Activated naive CD4-positive, alpha-beta T cell treated with anti-CD3 and anti-CD28 coated beads, Interleukin-2, amount 50 U/mL, for 24 hours (primary cell): ENCODE measurements around the gene CLEC2B.
A peak's percentile ranks its signal among the peaks of the same experiment; 100 is the strongest.

Experiments
- H3K27ac Mint-ChIP-seq: one replicate; pipeline ENCODE4 v1.8.0; 2021; ENCODE audit warnings: mild to moderate bottlenecking, mixed read lengths
- H3K27me3 Mint-ChIP-seq: one replicate; pipeline ENCODE4 v1.8.0; 2021; ENCODE audit warnings: mixed read lengths
- H3K36me3 Mint-ChIP-seq: one replicate; pipeline ENCODE4 v1.8.0; 2021; ENCODE audit warnings: mixed read lengths
- H3K4me1 Mint-ChIP-seq: one replicate; pipeline ENCODE4 v1.8.0; 2021; ENCODE audit warnings: mixed read lengths
- H3K4me3 Mint-ChIP-seq: one replicate; pipeline ENCODE4 v1.8.0; 2021; ENCODE audit warnings: mild to moderate bottlenecking, mixed read lengths
- H3K9me3 Mint-ChIP-seq: one replicate; pipeline ENCODE4 v1.8.0; 2021; ENCODE audit warnings: mixed read lengths

Gene CLEC2B

DNA sequence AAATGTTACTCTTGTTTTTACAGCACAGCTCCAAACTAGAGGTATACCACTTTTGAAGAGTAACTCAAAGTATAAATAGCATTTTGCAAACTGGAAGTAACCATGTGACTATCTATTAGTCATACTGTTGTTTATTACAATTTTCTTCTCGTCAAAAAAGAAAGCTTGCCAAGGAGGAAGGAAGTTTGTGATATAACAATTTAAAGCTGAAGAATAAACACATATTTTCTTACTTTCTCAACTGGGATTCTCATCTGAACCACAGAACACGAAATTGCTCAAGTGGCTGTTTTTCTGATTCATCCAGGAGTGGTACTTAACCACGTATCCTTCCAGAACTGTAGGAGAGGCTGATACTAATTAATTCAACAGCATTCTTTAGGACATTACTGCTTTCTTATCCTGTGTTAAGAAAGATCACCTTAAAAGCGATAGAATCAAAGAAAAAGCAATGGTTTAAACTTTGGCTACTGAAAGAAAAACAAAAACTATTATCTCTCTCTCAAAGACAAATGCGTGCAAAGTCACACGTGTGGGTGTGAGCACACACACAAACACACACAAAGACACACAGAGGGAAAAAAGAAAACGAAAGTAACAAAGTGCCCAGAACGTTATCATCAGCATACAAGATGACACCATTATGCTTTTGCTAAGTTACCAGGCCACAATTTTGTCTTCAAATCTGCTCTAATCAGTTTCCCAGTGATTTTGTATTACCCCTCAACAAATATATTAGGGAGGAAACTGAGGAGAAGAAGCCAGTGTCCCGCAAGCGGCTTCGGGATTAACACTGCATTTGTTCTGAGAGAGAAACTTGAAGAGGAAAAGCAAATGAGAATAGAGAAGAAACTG is at the start of gene CLEC2B:
Gene CLEC2B, minus strand, starts transcription at position 48 of the 855 bp plus-strand sequence.
- H3K4me1 Mint-ChIP-seq, result peaks cover 33% of the 10 kb centered on the region
- no peaks in the 10 kb centered on the region for H3K27me3 Mint-ChIP-seq

GRCh38 chr12:9911708-9912107 is 42.6 kb upstream of the CLEC2B start:
- peaks cover 14% of the 10 kb centered on the region for H3K36me3 Mint-ChIP-seq

More for the DNA sequence above, at the start of gene CLEC2B:
- no peaks in the 10 kb centered on the region for H3K36me3 Mint-ChIP-seq
- peak within 1 kb of the TSS; percentile 98 for H3K4me3 Mint-ChIP-seq
- H3K9me3 Mint-ChIP-seq, result no peaks in the 10 kb centered on the region
- peak within 1 kb of the TSS; percentile 100 for H3K27ac Mint-ChIP-seq

DNA sequence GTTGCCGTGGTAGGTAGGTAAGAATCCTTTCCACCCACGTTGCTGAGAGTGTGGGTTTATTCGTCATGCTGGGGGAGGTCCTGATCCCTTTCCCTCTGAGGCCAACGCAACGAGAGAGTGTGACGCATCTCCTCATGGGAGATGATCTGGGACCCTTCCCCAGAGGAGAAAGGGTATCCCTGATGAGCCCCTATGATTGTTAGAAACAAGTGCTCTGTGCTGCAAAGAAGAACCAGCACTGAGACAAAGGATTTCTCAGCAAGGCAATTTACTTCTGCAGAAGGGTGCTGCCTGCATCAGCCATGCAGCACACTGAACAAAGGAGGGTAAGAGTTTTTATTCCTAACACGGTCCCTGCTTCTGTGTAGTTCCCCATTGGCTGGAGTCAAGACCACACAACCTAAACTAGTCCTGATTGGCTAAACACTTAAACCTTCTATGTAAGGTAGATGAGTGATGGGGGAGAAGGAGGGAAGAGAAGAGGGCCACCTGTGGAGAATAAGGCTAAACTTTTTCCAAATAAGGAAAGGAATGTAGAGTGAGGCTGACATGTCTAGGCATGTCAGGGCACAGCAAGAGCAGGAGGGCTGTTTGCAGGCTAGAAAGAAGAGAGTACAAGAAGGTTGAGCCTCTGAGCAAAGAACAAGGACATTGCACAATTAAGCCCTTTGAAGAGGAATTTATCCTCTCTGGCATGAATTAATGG is 41.7 kb upstream of the CLEC2B start:
- H3K36me3 Mint-ChIP-seq, result peaks cover 14% of the 10 kb centered on the region

More at GRCh38 chr12:9911708-9912107, 42.6 kb upstream of the CLEC2B start:
- H3K27ac Mint-ChIP-seq, result no peak overlapping the region
- H3K4me3 Mint-ChIP-seq, result no peak overlapping the region
- H3K4me1 Mint-ChIP-seq, result peaks cover 28% of the 10 kb centered on the region
- peaks cover 5% of the 10 kb centered on the region for H3K9me3 Mint-ChIP-seq
- no peaks in the 10 kb centered on the region for H3K27me3 Mint-ChIP-seq

DNA sequence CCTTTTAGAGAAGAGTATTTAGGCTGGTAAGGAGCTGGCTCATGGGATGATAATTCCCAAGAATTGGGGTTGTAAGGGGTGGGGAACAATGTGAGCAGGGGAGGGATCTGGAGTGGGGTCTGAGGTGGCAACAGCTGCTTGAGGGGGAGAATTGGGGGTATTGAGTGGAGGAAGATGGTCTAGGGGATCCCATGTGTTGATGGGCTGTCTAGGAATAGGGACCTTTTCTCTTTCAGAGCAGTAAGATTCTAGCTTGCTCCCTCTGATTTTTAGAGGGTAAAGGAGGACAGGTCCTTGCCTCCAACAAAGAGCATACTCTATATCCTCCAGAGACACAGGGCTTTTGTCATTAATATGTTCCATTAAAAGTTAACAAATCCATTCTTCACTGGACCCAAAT is 40.6 kb upstream of the CLEC2B start:
- Mint-ChIP-seq H3K27ac (no peak overlapping the region), H3K4me3 (no peak overlapping the region), H3K27me3 (no peaks in the 10 kb centered on the region), H3K36me3 (peaks cover 14% of the 10 kb centered on the region), H3K9me3 (peaks cover 5% of the 10 kb centered on the region), H3K4me1 (peaks cover 42% of the 10 kb centered on the region)

More for the DNA sequence above, 41.7 kb upstream of the CLEC2B start:
- peak overlapping the region; percentile 27 for H3K27ac Mint-ChIP-seq
- H3K27me3 Mint-ChIP-seq, result no peaks in the 10 kb centered on the region
- peaks cover 36% of the 10 kb centered on the region for H3K4me1 Mint-ChIP-seq
- H3K4me3 Mint-ChIP-seq, result no peak overlapping the region
- H3K9me3 Mint-ChIP-seq, result peaks cover 5% of the 10 kb centered on the region

DNA sequence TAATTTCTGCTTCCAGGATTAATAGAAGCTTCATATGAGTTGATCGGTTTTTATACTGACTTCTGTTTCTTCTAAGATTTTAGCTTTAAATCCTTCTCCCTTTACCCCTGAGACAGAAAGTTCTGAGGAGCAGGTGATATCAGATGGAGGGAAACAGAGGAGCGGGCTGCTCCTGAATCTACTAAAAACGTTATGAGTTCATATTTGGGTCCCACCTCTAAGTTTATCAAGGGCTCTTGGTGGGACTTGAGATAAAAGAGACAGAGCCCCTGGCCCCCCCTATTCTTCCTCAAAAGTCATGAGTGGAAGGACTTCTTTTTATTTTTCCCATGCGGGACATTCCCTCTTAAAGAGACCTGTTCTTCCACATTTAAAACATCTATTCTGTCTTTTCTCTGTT is 39.2 kb upstream of the CLEC2B start:
- peaks cover 5% of the 10 kb centered on the region for H3K9me3 Mint-ChIP-seq

GRCh38 chr12:9907769-9908168 is 38.6 kb upstream of the CLEC2B start:
- H3K4me3 Mint-ChIP-seq, result no peak overlapping the region
- H3K36me3 Mint-ChIP-seq, result peaks cover 18% of the 10 kb centered on the region
- peaks cover 5% of the 10 kb centered on the region for H3K9me3 Mint-ChIP-seq
- H3K27me3 Mint-ChIP-seq, result no peaks in the 10 kb centered on the region
- H3K27ac Mint-ChIP-seq, result peak overlapping the region; percentile 65
- peaks cover 41% of the 10 kb centered on the region for H3K4me1 Mint-ChIP-seq

More for the DNA sequence above, 39.2 kb upstream of the CLEC2B start:
- Mint-ChIP-seq H3K4me3 (no peak overlapping the region), H3K27me3 (no peaks in the 10 kb centered on the region), H3K4me1 (peaks cover 42% of the 10 kb centered on the region), H3K36me3 (peaks cover 14% of the 10 kb centered on the region), H3K27ac (no peak overlapping the region)

DNA sequence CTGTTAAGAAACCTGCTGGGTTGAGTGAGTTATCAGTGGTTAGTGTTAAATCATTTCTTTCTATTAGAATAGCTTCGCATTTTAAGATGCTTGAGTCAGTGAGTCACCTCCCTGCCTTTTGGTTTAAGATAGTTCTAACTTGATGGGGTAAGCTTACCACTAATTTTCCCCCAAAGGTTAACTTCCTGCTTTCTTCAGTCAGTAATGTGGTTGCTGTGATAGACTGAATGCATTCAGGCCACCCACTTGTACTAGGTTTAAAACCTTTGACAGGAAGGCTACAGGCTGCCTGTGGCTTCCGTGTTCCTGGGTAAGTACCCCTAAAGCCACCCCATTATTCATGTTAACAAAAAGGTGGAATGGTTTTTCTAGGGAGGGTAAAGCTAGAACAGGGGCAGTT is 37.7 kb upstream of the CLEC2B start:
- H3K9me3 Mint-ChIP-seq, result peaks cover 5% of the 10 kb centered on the region
- H3K36me3 Mint-ChIP-seq, result peaks cover 18% of the 10 kb centered on the region
- peak overlapping the region; percentile 64 for H3K4me3 Mint-ChIP-seq

DNA sequence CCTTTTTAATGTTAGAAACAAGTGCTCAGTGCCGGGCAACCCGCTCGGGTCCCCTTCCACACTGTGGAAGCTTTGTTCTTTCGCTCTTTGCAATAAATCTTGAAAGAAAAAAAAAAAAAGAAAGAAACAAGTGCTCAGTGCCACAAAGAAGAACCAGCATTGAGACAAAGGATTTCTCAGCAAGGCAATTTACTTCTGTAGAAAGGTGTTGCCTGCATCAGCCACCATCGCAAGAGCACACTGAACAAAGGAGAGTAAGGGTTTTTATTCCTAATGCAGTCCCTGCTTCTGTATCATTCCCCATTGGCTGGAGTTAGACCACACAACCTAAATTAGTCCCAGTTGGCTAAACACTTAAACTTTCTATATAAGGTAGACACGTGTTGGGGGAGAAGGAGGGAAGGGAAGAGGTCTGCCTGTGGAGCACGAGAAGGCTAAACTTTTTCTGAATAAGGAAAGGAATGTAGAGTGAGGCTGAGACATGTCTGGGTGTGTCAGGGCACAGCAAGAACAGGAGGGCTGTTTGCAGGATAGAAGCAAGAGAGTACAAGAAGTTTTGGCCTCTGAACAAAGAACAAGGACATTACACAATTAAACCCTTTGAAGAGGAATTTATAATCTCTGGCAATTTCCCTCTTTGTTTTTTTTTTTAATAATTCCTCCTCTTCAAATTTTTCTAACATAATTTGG is 33.5 kb upstream of the CLEC2B start:
- Mint-ChIP-seq H3K27me3 (no peaks in the 10 kb centered on the region), H3K36me3 (peaks cover 9% of the 10 kb centered on the region), H3K4me1 (peaks cover 24% of the 10 kb centered on the region), H3K27ac (no peak overlapping the region), H3K4me3 (no peak overlapping the region), H3K9me3 (no peaks in the 10 kb centered on the region)

More for the DNA sequence above, 37.7 kb upstream of the CLEC2B start:
- Mint-ChIP-seq H3K4me1 (peaks cover 38% of the 10 kb centered on the region), H3K27ac (peak overlapping the region; percentile 89), H3K27me3 (no peaks in the 10 kb centered on the region)

- Mint-ChIP-seq H3K36me3 (peaks cover 9% of the 10 kb centered on the region), H3K27ac (no peak overlapping the region), H3K9me3 (no peaks in the 10 kb centered on the region), H3K27me3 (no peaks in the 10 kb centered on the region), H3K4me3 (no peak overlapping the region), H3K4me1 (peaks cover 7% of the 10 kb centered on the region)
Observed at GRCh38 chr12:9900930-9901329, 31.8 kb upstream of the CLEC2B start.

- H3K4me1 Mint-ChIP-seq, result peaks cover 1% of the 10 kb centered on the region
- H3K9me3 Mint-ChIP-seq, result no peaks in the 10 kb centered on the region
- H3K27me3 Mint-ChIP-seq, result no peaks in the 10 kb centered on the region
- no peak overlapping the region for H3K27ac Mint-ChIP-seq
- H3K4me3 Mint-ChIP-seq, result no peak overlapping the region
- peaks cover 9% of the 10 kb centered on the region for H3K36me3 Mint-ChIP-seq
Observed at GRCh38 chr12:9899209-9899608, 30.1 kb upstream of the CLEC2B start.

GRCh38 chr12:9897535-9897934 is 28.4 kb upstream of the CLEC2B start:
- peaks cover 2% of the 10 kb centered on the region for H3K36me3 Mint-ChIP-seq
- H3K27me3 Mint-ChIP-seq, result no peaks in the 10 kb centered on the region
- no peaks in the 10 kb centered on the region for H3K9me3 Mint-ChIP-seq
- peaks cover 5% of the 10 kb centered on the region for H3K4me1 Mint-ChIP-seq
- no peak overlapping the region for H3K4me3 Mint-ChIP-seq
- H3K27ac Mint-ChIP-seq, result no peak overlapping the region

- peaks cover 5% of the 10 kb centered on the region for H3K4me1 Mint-ChIP-seq
- H3K27ac Mint-ChIP-seq, result no peak overlapping the region
- no peaks in the 10 kb centered on the region for H3K9me3 Mint-ChIP-seq
- H3K36me3 Mint-ChIP-seq, result no peaks in the 10 kb centered on the region
- H3K27me3 Mint-ChIP-seq, result no peaks in the 10 kb centered on the region
- H3K4me3 Mint-ChIP-seq, result no peak overlapping the region
Observed at GRCh38 chr12:9895215-9895971, 26.2 kb upstream of the CLEC2B start.

- Mint-ChIP-seq H3K4me1 (peaks cover 6% of the 10 kb centered on the region), H3K36me3 (no peaks in the 10 kb centered on the region), H3K27me3 (no peaks in the 10 kb centered on the region), H3K9me3 (no peaks in the 10 kb centered on the region), H3K4me3 (no peak overlapping the region), H3K27ac (no peak overlapping the region)
Observed at GRCh38 chr12:9888665-9889273, 19.6 kb upstream of the CLEC2B start.

DNA sequence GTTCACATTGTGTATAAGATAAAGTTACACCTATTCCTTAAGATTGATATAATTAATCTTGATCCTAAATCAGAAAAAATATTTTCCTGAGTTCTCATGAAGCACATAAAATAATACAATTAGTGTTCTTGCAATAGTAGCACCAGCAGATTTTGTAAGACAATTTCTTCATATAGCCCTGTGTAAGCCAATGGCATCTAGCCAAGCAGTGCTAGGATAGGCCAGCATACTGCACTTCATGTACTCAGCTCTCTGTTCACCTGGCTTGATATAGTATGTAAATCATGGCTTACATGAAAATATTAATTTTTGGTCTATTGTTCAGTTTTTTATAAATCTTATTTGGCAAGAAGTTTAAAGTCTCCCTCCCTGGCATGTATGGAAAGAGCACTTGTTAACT is 14.0 kb upstream of the CLEC2B start:
- Mint-ChIP-seq H3K27me3 (no peaks in the 10 kb centered on the region), H3K36me3 (no peaks in the 10 kb centered on the region), H3K4me3 (no peak overlapping the region), H3K27ac (no peak overlapping the region), H3K9me3 (no peaks in the 10 kb centered on the region), H3K4me1 (peaks cover 5% of the 10 kb centered on the region)

- Mint-ChIP-seq H3K27ac (no peak overlapping the region), H3K27me3 (no peaks in the 10 kb centered on the region), H3K4me3 (no peak overlapping the region), H3K36me3 (no peaks in the 10 kb centered on the region), H3K4me1 (peaks cover 5% of the 10 kb centered on the region), H3K9me3 (no peaks in the 10 kb centered on the region)
Observed at GRCh38 chr12:9881988-9882387, 12.8 kb upstream of the CLEC2B start.
